Mesendoderm (in vitro differentiated cells): ENCODE data around the gene PRRC1.

ENCODE experiments used
- DNase-seq: peaks from one replicate; pipeline ENCODE4 v3.0.0; 2013
- H2AK5ac ChIP-seq: 2 replicates; pipeline ENCODE4 v1.6.1; 2013; ENCODE audit warnings: low read length, inconsistent platforms
- H2BK120ac ChIP-seq: 2 replicates; pipeline ENCODE4 v1.6.1; 2013; ENCODE audit warnings: low read depth, mild to moderate bottlenecking, low read length, moderate library complexity, mixed read lengths
- H2BK15ac ChIP-seq: replicated peaks from 2 replicates; pipeline ENCODE4 v1.6.1; 2013; ENCODE audit warnings: low read depth, mild to moderate bottlenecking, moderate library complexity
- H2BK5ac ChIP-seq: 2 replicates; pipeline ENCODE4 v1.6.1; 2013; ENCODE audit warnings: low read length, inconsistent platforms
- H3K18ac ChIP-seq: 2 replicates; pipeline ENCODE4 v1.6.1; 2013; ENCODE audit warnings: mild to moderate bottlenecking, low read length, mixed read lengths
- H3K23ac ChIP-seq: one replicate; pipeline ENCODE4 v1.6.1; 2013; ENCODE audit warnings: low read length
- H3K27ac ChIP-seq: 2 replicates; pipeline ENCODE4 v1.5.1; 2013; ENCODE audit warnings: low read depth, mild to moderate bottlenecking, inconsistent platforms, low read length, moderate library complexity
- H3K27me3 ChIP-seq: 2 replicates; pipeline ENCODE4 v1.6.1; 2013; ENCODE audit warnings: low read length, control low read depth, mild to moderate bottlenecking, inconsistent platforms; ENCODE audit not compliant: insufficient read depth, poor library complexity
- H3K36me3 ChIP-seq: 2 replicates; pipeline ENCODE4 v1.6.1; 2013; ENCODE audit warnings: low read length, inconsistent platforms; ENCODE audit not compliant: control insufficient read depth, insufficient read depth
- H3K4ac ChIP-seq: one replicate; pipeline ENCODE4 v1.6.1; 2013; ENCODE audit warnings: low read depth, mild to moderate bottlenecking, low read length, moderate library complexity
- H3K4me1 ChIP-seq: 2 replicates; pipeline ENCODE4 v1.6.1; 2013; ENCODE audit warnings: low read depth, low read length, inconsistent platforms; ENCODE audit not compliant: control insufficient read depth
- H3K4me2 ChIP-seq: 2 replicates; pipeline ENCODE4 v1.6.1; 2013; ENCODE audit warnings: low read length
- H3K4me3 ChIP-seq: 2 replicates; pipeline ENCODE4 v1.5.1; 2013; ENCODE audit warnings: mild to moderate bottlenecking, low read length
- H3K56ac ChIP-seq: one replicate; pipeline ENCODE4 v1.6.1; 2013; ENCODE audit warnings: low read length
- H3K79me1 ChIP-seq: 2 replicates; pipeline ENCODE4 v1.6.1; 2013; ENCODE audit warnings: low read length, inconsistent platforms
- H3K79me2 ChIP-seq: 2 replicates; pipeline ENCODE4 v1.6.1; 2013; ENCODE audit warnings: mild to moderate bottlenecking, low read length; ENCODE audit not compliant: control insufficient read depth, insufficient read depth
- H3K9ac ChIP-seq: 2 replicates; pipeline ENCODE4 v1.6.1; 2013; ENCODE audit warnings: low read length, inconsistent platforms
- H4K5ac ChIP-seq: one replicate; pipeline ENCODE4 v1.6.1; 2013; ENCODE audit warnings: low read length
- H4K8ac ChIP-seq: one replicate; pipeline ENCODE4 v1.6.1; 2013; ENCODE audit warnings: low read depth, mild to moderate bottlenecking, control low read depth, low read length, moderate library complexity
- WGBS: extraction: QIAGEN DNeasy Blood & Tissue Kit; methylation state at CpG from one replicate; pipeline ENCODE4 v1.1.7; 2013; ENCODE audit warnings: low lambda C conversion rate, missing lambda C conversion rate; ENCODE audit not compliant: insufficient coverage; ENCODE audit errors: extremely low coverage; 5-methylcytosine and 5-hydroxymethylcytosine counted together

PRRC1 gene

DNA sequence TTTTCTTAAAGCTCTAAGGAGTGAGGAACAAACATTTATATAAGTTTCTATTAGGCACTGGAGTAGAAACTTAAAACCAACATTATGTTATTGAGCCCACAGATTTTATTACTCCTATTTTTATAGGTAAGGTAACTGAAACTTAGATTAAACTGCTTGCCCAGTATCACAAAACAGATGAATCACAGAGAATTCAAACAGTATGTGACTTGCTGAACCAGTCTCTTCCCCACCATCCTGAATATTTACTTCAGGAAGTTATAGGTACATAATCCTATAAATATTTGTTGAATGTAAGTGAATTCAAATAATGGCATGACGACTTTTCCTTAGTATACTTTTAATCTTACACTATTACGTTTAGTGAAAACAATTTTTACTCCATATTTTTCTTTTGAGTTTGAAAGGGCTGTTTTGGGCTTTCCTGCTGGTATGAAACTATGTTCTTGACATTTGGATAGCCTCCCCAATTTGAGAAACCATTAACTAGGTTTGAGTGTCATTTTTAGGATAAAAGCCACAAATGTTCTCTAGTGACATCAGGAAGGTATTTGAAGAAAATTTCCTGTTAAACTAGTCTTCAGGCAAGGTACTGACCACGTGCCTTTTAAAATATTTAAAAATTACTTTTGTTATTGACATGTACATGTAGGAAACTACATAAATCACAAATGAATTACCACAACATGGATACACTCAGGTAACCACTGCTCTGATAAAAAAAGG, 39.3 kb downstream of the PRRC1 start:
- no CpG with 5 or more reads among the region's 3 CpGs for WGBS
- H4K5ac ChIP-seq, result no peak overlapping the region

DNA sequence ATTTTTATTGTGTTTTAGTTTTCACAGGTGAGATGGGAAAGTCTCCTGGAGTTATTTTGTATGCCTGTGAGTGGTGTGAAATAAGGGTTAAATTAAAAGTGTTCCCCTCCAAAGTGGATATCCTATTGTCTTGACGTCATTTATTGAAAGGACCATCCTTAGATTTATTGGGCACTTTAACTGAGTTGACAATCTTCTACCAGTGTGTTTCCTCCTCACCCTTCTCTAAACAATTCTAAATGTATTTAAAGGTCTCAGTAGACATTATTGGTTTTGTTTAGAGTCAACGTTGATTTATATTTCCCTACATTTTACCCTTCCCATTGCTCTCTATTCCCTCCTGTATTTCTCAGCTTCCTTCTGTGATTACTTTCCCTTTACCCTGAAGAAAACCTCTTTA, 40.8 kb downstream of the PRRC1 start:
- no peaks in the 10 kb centered on the region for H3K79me1 ChIP-seq
- H3K36me3 ChIP-seq, result no peaks in the 10 kb centered on the region
- H3K79me2 ChIP-seq, result no peaks in the 10 kb centered on the region
- H2BK15ac ChIP-seq, result no peak overlapping the region
- no peak overlapping the region for H3K4me3 ChIP-seq
- no peak overlapping the region for H3K18ac ChIP-seq
- H3K23ac ChIP-seq, result no peak overlapping the region
- no peak overlapping the region for H4K8ac ChIP-seq
- H3K56ac ChIP-seq, result no peak overlapping the region
- no CpG with 5 or more reads among the region's 2 CpGs for WGBS
- H2AK5ac ChIP-seq, result no peak overlapping the region
- no peak overlapping the region for H2BK120ac ChIP-seq
- H3K4me2 ChIP-seq, result no peak overlapping the region
- no peak overlapping the region for H4K5ac ChIP-seq
- no peak overlapping the region for H3K9ac ChIP-seq
- no peak overlapping the region for H3K4ac ChIP-seq
- DNase-seq, result no peak
- no peak overlapping the region for H3K27ac ChIP-seq
- H3K4me1 ChIP-seq, result no peaks in the 10 kb centered on the region
- H2BK5ac ChIP-seq, result no peak overlapping the region
- no peaks in the 10 kb centered on the region for H3K27me3 ChIP-seq

More for the DNA sequence above, 39.3 kb downstream of the PRRC1 start:
- Histone ChIP-seq H2BK5ac (no peak overlapping the region), H3K4me1 (no peaks in the 10 kb centered on the region), H3K23ac (no peak overlapping the region), H3K79me1 (no peaks in the 10 kb centered on the region), H4K8ac (no peak overlapping the region), H2AK5ac (no peak overlapping the region), H3K18ac (no peak overlapping the region), H3K4me3 (no peak overlapping the region), H2BK15ac (no peak overlapping the region), H3K56ac (no peak overlapping the region), H3K4ac (no peak overlapping the region), H3K27ac (no peak overlapping the region), H3K79me2 (no peaks in the 10 kb centered on the region), H3K27me3 (no peaks in the 10 kb centered on the region), H3K4me2 (no peak overlapping the region), H3K9ac (no peak overlapping the region), H2BK120ac (no peak overlapping the region), H3K36me3 (no peaks in the 10 kb centered on the region)
- DNase-seq, result no peak

DNA sequence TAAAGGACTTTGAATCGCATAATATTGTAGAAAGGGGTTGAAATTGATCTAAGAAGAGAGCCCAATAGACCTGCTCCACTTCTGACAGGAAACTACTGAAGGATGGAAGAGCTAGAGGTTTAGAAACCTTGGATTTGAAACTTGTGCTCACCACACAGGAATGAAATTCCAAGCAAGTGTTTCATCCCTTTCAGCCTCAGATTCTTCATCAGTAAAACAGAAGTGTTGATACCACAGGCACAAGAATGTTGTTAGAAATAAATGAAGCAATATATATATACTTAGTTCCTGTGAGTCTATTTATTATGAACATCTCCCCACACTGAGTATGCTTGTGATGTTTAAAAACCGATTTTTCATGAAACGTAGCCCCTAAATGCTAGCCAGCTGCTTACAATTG, 43.8 kb downstream of the PRRC1 start:
- Histone ChIP-seq H2BK15ac (no peak overlapping the region), H3K4ac (no peak overlapping the region), H3K4me2 (no peak overlapping the region), H2BK120ac (no peak overlapping the region), H3K27me3 (no peaks in the 10 kb centered on the region), H2AK5ac (no peak overlapping the region), H4K5ac (no peak overlapping the region), H3K4me1 (no peaks in the 10 kb centered on the region), H3K79me1 (no peaks in the 10 kb centered on the region), H3K4me3 (no peak overlapping the region), H4K8ac (no peak overlapping the region), H2BK5ac (no peak overlapping the region), H3K79me2 (no peaks in the 10 kb centered on the region), H3K27ac (no peak overlapping the region), H3K36me3 (no peaks in the 10 kb centered on the region), H3K9ac (no peak overlapping the region), H3K56ac (no peak overlapping the region), H3K18ac (no peak overlapping the region), H3K23ac (no peak overlapping the region)
- no CpG with 5 or more reads among the region's 3 CpGs for WGBS
- DNase-seq, result peak; percentile 22

GRCh38 chr5:127562252-127562651, 44.8 kb downstream of the PRRC1 start:
- Histone ChIP-seq H3K79me2 (no peaks in the 10 kb centered on the region), H3K4me3 (no peak overlapping the region), H3K4me1 (no peaks in the 10 kb centered on the region), H2BK15ac (peak overlapping the region; percentile 36), H3K9ac (no peak overlapping the region), H3K27me3 (no peaks in the 10 kb centered on the region), H2BK120ac (no peak overlapping the region), H3K36me3 (no peaks in the 10 kb centered on the region), H3K4me2 (no peak overlapping the region), H3K27ac (no peak overlapping the region), H3K79me1 (no peaks in the 10 kb centered on the region), H2BK5ac (no peak overlapping the region), H4K5ac (no peak overlapping the region), H3K23ac (no peak overlapping the region), H2AK5ac (no peak overlapping the region), H3K4ac (no peak overlapping the region), H3K18ac (no peak overlapping the region), H3K56ac (no peak overlapping the region), H4K8ac (no peak overlapping the region)
- no CpG with 5 or more reads among the region's 3 CpGs for WGBS
- peak; percentile 80 for DNase-seq

DNA sequence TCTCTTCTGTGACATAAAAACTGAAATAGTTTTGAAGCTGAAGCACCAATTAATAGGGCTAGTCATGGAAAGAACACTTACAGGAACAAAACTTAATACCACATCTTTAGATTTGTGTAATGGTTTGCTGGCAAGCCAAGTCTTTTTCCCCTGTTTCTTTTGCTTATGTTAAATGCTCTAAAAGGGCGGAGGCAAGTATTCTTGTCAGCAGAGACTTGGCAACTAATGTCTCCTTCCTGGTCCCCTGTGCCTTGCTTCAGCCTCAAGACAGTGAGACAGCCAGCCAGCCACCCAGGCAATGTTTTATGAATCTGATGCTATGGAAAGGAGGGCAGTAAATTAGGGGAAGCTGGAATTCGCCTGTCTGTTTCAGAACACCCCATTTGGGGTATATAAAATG, 45.7 kb downstream of the PRRC1 start:
- Histone ChIP-seq H3K36me3 (no peaks in the 10 kb centered on the region), H3K9ac (no peak overlapping the region), H4K8ac (no peak overlapping the region), H2AK5ac (no peak overlapping the region), H4K5ac (no peak overlapping the region), H3K56ac (no peak overlapping the region), H3K23ac (no peak overlapping the region), H3K27ac (no peak overlapping the region), H3K18ac (no peak overlapping the region), H3K79me1 (no peaks in the 10 kb centered on the region), H3K4ac (no peak overlapping the region), H3K27me3 (no peaks in the 10 kb centered on the region), H3K79me2 (no peaks in the 10 kb centered on the region), H3K4me3 (no peak overlapping the region), H2BK15ac (no peak overlapping the region), H3K4me1 (no peaks in the 10 kb centered on the region), H3K4me2 (no peak overlapping the region), H2BK120ac (no peak overlapping the region), H2BK5ac (no peak overlapping the region)
- no CpG with 5 or more reads among the region's 2 CpGs for WGBS
- no peak for DNase-seq
